OCI-LY7 (cell line): ENCODE results near the gene SLC16A12. TPM values are rescaled to one million over a fixed set of nuclear protein-coding genes. Genes with fewer than 3 reads are reported as not detected.

Experiments
- BruUV-seq: library from RNA; stranded (reverse); fragments of 400-500 nt; replicated peaks from 2 replicates; lab custom pipeline; 2021; lab: Mats Ljungman, UMichigan
- CTCF ChIA-PET: fragments of 300-600 bp; sonication (Branson Sonifier 250); formaldehyde crosslinking; loops from one replicate; lab custom pipeline; 2022; ENCODE audit warnings: antibody characterized with exemption; ENCODE audit not compliant: unreplicated experiment; lab: Charles Lee
- POLR2A ChIA-PET: fragments of 300-600 bp; sonication (Branson Sonifier 250); formaldehyde crosslinking; loops from one replicate; lab custom pipeline; 2022; ENCODE audit warnings: antibody characterized with exemption; lab: Charles Lee
- DNase-seq: peaks from one replicate; pipeline ENCODE4 v3.0.0-alpha.2; 2015; ENCODE audit warnings: low spot score
- H2AFZ ChIP-seq: fragments of 200-600 bp; sonication (generic), shearing (Covaris generic); 2 replicates; pipeline ENCODE4 v1.6.1; 2014; ENCODE audit warnings: mild to moderate bottlenecking, antibody characterized with exemption, low read length, moderate library complexity
- H3K27ac ChIP-seq: fragments of 200-600 bp; sonication (generic); 2 replicates; pipeline ENCODE4 v1.5.1; 2014; ENCODE audit warnings: mixed run types, low read depth, mild to moderate bottlenecking, moderate library complexity, low read length, inconsistent platforms; ENCODE audit not compliant: poor library complexity, severe bottlenecking
- H3K36me3 ChIP-seq: fragments of 200-600 bp; sonication (generic); 2 replicates; pipeline ENCODE4 v1.6.1; 2014; ENCODE audit warnings: mild to moderate bottlenecking, antibody characterized with exemption, low read length, moderate library complexity, mixed read lengths; ENCODE audit not compliant: insufficient read depth
- H3K4me1 ChIP-seq: fragments of 200-600 bp; sonication (generic); 2 replicates; pipeline ENCODE4 v1.5.1; 2014; ENCODE audit warnings: mild to moderate bottlenecking, low read length; ENCODE audit not compliant: insufficient read depth, poor library complexity, severe bottlenecking
- H3K4me2 ChIP-seq: fragments of 200-600 bp; sonication (generic); 2 replicates; pipeline ENCODE4 v1.6.1; 2014; ENCODE audit warnings: mild to moderate bottlenecking, low read length
- H3K4me3 ChIP-seq: fragments of 200-600 bp; sonication (generic); 2 replicates; pipeline ENCODE4 v1.5.1; 2014; ENCODE audit warnings: mild to moderate bottlenecking, low read depth, low read length; ENCODE audit not compliant: poor library complexity, severe bottlenecking
- H3K79me2 ChIP-seq: fragments of 200-600 bp; sonication (generic); 2 replicates; pipeline ENCODE4 v1.6.1; 2016; ENCODE audit warnings: low read depth, mild to moderate bottlenecking, low read length, moderate library complexity, mixed read lengths; ENCODE audit not compliant: insufficient read depth
- H3K9me2 ChIP-seq: fragments of 200-600 bp; sonication (generic); 2 replicates; pipeline ENCODE4 v1.6.1; 2016; ENCODE audit warnings: mild to moderate bottlenecking, low read length, mixed read lengths; ENCODE audit not compliant: insufficient read depth
- H3K9me3 ChIP-seq: fragments of 200-600 bp; sonication (generic); 2 replicates; pipeline ENCODE4 v1.6.1; 2014; ENCODE audit warnings: mild to moderate bottlenecking, mixed run types, low read length, mixed read lengths
- H4K20me1 ChIP-seq: fragments of 200-600 bp; sonication (generic); 2 replicates; pipeline ENCODE4 v1.6.1; 2014; ENCODE audit warnings: mild to moderate bottlenecking, antibody characterized with exemption, low read length, moderate library complexity, mixed read lengths; ENCODE audit not compliant: insufficient read depth
- EZH2phosphoT487 ChIP-seq: fragments of 200-600 bp; sonication (generic); IDR thresholded peaks from 2 replicates; pipeline ENCODE4 v1.6.1; 2018; ENCODE audit warnings: low read depth, borderline replicate concordance, mild to moderate bottlenecking, mixed run types, antibody characterized with exemption, low read length, moderate library complexity, mixed read lengths
- intact Hi-C: fragments of 100-400 bp; cut with micrococcal nuclease; formaldehyde crosslinking; loops from one replicate; pipeline ENCODE4 v1.10.0; 2022; ENCODE audit not compliant: unreplicated experiment
- total RNA-seq, 2 experiments: library from RNA; depleted of rRNA in 1 of 2; stranded (reverse); fragments of >200 nt in 1 of 2; shearing (Covaris generic) in 1 of 2; gene quantifications; 2 replicates each; pipeline ENCODE4 v1.2.3, GENCODE V29; 2014 to 2022
- TF ChIP-seq, protein P1 (sequence below): fragments of 200-600 bp; sonication (generic); conservative IDR thresholded peaks from 2 replicates; pipeline ENCODE4 v1.5.1; 2014; ENCODE audit warnings: mild to moderate bottlenecking, antibody characterized with exemption, low read length, moderate library complexity, mixed read lengths

The SLC16A12 gene
- total RNA-seq, 2 experiments from 2014 or later, result not detected

DNA sequence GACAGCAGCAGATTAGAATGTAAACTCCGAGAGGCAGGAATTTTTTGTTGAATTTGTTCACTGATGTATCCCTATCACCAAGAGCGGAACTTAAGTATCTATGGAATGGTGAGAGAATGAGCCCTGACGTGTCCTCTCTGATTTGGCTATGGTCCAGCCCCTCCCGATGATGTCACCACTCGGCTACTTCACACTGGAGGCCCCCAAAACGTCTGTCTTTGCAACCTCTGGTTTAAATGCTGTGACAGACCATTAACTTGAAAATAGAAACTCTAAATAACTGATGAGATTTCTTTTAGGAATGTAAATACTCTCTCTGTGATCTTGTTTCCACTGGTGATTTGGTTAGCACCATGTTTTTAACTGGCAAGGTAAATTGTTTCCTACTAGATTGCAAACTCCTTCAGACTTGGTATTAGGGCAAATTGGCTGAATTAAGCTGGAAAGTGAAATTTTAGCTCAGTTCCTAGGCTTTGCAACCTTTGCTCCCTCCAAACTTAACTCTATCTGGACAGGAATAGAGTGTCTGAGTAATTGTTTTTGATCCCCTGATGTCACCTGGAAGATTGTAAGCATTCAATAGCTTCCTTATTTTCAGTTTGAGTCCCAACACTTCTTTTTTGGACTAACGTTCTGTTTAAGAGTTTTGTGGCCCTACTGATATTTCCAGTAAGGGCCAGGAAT is 19.1 kb downstream of the SLC16A12 start:
- Histone ChIP-seq H3K79me2 (no peaks in the 10 kb centered on the region), H3K4me3 (no peak overlapping the region), H3K36me3 (no peaks in the 10 kb centered on the region), H3K27ac (no peak overlapping the region), H3K9me2 (no peaks in the 10 kb centered on the region), H3K4me2 (no peak overlapping the region), H2AFZ (no peak overlapping the region), H3K4me1 (no peaks in the 10 kb centered on the region), H4K20me1 (no peaks in the 10 kb centered on the region), H3K9me3 (no peaks in the 10 kb centered on the region)
- CTCF ChIA-PET, result no interaction called here
- POLR2A ChIA-PET, result interaction anchor here (0.6 to 1.0 kb wide), 2 partner anchors 64 to 325 kb away, joined by 3 read pairs; no protein-coding TSS in a partner anchor
- BruUV-seq, result no TSS peak
- DNase-seq, result no peak
- TF ChIP-seq, protein P1, sequence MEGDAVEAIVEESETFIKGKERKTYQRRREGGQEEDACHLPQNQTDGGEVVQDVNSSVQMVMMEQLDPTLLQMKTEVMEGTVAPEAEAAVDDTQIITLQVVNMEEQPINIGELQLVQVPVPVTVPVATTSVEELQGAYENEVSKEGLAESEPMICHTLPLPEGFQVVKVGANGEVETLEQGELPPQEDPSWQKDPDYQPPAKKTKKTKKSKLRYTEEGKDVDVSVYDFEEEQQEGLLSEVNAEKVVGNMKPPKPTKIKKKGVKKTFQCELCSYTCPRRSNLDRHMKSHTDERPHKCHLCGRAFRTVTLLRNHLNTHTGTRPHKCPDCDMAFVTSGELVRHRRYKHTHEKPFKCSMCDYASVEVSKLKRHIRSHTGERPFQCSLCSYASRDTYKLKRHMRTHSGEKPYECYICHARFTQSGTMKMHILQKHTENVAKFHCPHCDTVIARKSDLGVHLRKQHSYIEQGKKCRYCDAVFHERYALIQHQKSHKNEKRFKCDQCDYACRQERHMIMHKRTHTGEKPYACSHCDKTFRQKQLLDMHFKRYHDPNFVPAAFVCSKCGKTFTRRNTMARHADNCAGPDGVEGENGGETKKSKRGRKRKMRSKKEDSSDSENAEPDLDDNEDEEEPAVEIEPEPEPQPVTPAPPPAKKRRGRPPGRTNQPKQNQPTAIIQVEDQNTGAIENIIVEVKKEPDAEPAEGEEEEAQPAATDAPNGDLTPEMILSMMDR, result no peak
- TF ChIP-seq EZH2phosphoT487, result no peak
- intact Hi-C loops, result no loop called here

DNA sequence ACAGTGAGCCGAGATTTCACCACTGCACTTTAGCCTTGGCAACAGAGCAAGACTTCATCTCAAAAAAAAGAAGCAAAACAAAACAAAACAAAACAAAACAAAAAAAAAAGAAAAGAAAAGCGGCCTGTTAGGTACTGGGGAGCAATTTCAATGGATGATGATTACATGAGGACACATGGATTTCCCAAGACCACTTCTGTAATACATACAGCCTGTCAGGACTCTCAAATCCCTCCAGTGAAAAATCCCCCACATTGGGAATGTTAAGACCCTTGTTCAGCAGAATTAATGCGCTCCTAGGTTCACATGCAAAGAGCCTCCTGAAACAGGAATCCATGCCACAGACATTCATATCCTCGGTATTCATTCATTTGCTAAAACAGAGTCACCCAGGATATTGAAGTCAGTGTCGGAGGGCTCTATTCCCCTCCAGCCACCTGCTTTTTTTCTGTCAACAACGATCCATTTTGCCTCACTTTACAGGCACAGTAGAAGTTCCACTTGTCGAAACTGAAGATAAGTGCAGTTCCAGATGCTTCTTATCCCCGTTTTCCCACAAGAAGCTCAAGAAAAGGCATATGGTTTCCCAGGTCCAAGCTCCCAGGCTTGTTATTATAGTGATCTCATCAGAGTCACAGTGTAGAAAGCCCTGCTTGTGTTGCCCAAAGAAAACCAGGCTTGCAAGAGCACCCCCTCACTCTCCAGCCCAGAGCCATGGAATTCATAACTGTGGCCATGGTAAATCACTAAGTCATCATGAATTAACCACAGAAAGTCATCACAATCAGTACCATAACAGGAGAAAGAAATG is 20.2 kb downstream of the SLC16A12 start:
- H3K9me3 ChIP-seq, result no peaks in the 10 kb centered on the region
- no peak for DNase-seq
- no peak overlapping the region for H2AFZ ChIP-seq
- H3K79me2 ChIP-seq, result no peaks in the 10 kb centered on the region
- H3K9me2 ChIP-seq, result no peaks in the 10 kb centered on the region
- no peak overlapping the region for H3K4me2 ChIP-seq
- ChIA-PET POLR2A (interaction anchor here (0.6 kb wide), 1 partner anchor 857 kb away, joined by 4 read pairs; no protein-coding TSS in a partner anchor), CTCF (no interaction called here)
- no peaks in the 10 kb centered on the region for H3K36me3 ChIP-seq
- TF ChIP-seq EZH2phosphoT487, result no peak
- TF ChIP-seq, protein P1, result no peak
- no peak overlapping the region for H3K27ac ChIP-seq
- H3K4me1 ChIP-seq, result no peaks in the 10 kb centered on the region
- H3K4me3 ChIP-seq, result no peak overlapping the region
- intact Hi-C loops, result no loop called here
- H4K20me1 ChIP-seq, result no peaks in the 10 kb centered on the region
- no TSS peak for BruUV-seq

DNA sequence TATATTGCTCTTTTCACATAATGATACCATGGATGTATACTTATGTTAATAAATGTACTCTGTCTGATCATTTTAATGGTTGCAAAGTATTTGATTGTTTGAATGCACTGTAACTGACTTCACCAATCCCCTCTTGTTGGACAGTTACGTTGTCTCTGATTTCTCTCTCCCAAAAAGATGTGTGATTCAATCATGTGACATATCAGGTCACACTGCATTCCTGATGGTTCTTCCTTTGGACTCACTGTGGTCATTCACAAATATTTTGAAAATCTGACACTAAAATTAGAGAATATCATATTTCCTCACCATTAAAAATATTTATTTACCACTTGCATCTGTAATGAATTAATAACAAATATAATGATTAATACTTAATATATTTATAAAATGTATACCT is 22.2 kb downstream of the SLC16A12 start:
- H2AFZ ChIP-seq, result no peak overlapping the region
- H3K79me2 ChIP-seq, result no peaks in the 10 kb centered on the region
- DNase-seq, result no peak
- no TSS peak for BruUV-seq
- ChIA-PET CTCF (no interaction called here), POLR2A (no interaction called here)
- H3K9me2 ChIP-seq, result no peaks in the 10 kb centered on the region
- no peaks in the 10 kb centered on the region for H3K4me1 ChIP-seq
- H3K27ac ChIP-seq, result no peak overlapping the region
- no peak overlapping the region for H3K4me3 ChIP-seq
- TF ChIP-seq EZH2phosphoT487, result no peak
- TF ChIP-seq, protein P1, result no peak
- no peaks in the 10 kb centered on the region for H3K36me3 ChIP-seq
- no peak overlapping the region for H3K4me2 ChIP-seq
- intact Hi-C loops, result no loop called here
- H3K9me3 ChIP-seq, result no peaks in the 10 kb centered on the region
- H4K20me1 ChIP-seq, result no peaks in the 10 kb centered on the region
